SU-DHL-6 (cell line): ENCODE measurements around the gene BRD2.

ENCODE experiments used
- CTCF ChIP-seq: fragments of 200-600 bp; sonication (generic); IDR thresholded peaks from one replicate; pipeline ENCODE4 v1.5.1; 2017; ENCODE audit warnings: antibody characterized with exemption, mild to moderate bottlenecking, low read length, moderate library complexity; ENCODE audit not compliant: insufficient read depth, poor library complexity, severe bottlenecking
- EZH2phosphoT487 ChIP-seq: fragments of 200-600 bp; sonication (generic), shearing (Covaris generic); conservative IDR thresholded peaks from 2 replicates; pipeline ENCODE4 v1.6.1; 2018; ENCODE audit warnings: mild to moderate bottlenecking, antibody characterized with exemption, low read length, moderate library complexity, mixed read lengths

- TF ChIP-seq CTCF (no peak), EZH2phosphoT487 (no peak)
Measured at GRCh38 chr6:32950010-32950409, 18.4 kb upstream of the BRD2 start.
